NCI-H146 treated with DMSO at 0.1 percent for 48 hours (cell line): ENCODE data around the gene PLCL2.

Experiments
- DNase-seq: peaks from one replicate; lab custom pipeline; 2025; ENCODE audit not compliant: unreplicated experiment; lab: John Stamatoyannopoulos, UW

The PLCL2 gene

DNA sequence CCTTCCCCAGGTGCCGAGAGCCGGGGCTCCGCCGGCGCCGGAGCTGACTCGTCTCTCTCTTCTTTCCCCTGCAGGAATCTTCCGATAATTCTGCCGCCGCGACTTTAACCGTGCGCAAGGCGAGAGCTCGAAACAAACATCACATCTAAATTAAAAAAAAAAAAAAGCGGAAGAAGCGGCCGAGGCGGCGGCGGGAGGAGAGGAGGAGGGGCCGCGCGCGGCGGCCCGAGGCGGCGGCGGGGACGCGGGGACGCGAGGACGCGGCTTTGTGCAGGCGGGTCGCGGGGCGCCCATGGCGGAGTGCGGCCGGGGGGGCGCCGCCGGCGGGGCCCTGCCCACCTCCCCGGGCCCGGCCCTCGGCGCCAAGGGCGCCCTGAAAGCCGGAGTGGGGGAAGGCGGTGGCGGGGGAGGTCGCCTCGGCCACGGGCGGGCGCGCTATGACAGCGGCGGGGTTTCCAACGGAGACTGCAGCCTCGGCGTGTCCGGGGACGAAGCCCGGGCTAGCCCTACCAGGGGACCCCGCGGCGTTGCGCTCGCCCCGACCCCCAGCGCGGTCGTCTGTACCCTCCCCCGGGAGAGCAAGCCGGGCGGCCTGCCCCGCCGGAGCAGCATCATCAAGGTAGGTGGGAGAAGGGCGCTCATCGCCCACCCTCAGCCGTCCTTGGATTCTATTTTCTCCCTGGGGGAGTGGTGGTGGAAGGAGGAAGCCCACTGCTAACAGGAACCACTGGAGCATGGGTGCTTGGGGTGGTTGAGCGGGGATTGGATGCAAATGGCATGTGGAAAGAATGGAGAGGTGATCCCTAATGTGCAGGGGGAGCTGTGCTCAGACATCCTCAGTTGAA is at the start of gene PLCL2:
PLCL2 (plus strand) TSS at position 208 of the 845 bp plus-strand sequence; CDS start at position 293, 85 bp downstream.
- DNase-seq = no peak

GRCh38 chr3:16836505-16837237 is 48.1 kb upstream of the PLCL2 start:
- no peak for DNase-seq

GRCh38 chr3:16837602-16838001 is 47.2 kb upstream of the PLCL2 start:
- DNase-seq = no peak

GRCh38 chr3:16838561-16838960 is 46.2 kb upstream of the PLCL2 start:
- DNase-seq = no peak

DNA sequence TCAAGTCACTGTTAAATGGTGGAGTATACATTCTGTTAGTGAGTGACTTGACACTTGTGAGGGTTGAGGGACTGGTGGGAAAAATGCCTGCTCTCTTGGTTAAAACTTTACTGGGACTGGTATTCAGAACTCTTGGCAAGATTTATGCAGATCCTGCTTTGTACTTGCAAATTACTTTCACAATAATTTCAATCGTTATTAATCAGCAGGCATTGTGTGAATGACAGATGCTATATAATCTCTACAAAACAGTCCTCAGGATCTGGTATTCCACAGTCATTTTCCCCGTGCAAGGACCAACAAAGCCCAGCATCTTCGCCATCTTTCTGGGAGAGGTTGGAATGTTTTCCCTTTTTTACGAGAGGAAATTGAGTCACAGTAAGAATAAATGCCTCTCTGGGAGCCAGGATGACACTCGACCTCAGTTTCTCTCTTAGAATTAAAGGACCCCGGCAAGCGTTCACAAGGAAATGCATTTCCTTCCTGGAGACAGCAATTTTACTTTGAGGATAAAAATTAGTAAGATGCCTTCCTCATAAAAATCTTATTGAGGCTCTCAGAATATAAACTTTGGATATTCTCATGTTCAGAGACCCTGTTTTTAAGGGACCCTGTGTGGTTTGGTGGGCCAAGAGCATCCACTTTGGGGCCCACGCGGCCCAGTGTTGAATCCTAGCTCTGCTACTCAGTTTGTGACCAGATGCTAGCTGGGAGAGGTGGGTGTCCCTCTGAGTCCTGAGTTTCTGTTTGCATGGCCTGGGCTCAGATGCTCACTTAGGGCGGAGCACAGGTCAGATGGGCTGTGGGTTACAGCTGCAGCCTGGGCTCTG is 45.3 kb upstream of the PLCL2 start:
- DNase-seq = no peak

- DNase-seq = no peak
These were observed 44.7 kb upstream of the PLCL2 start for GRCh38 chr3:16840101-16840424.

GRCh38 chr3:16841041-16841753 is 43.6 kb upstream of the PLCL2 start:
- DNase-seq = no peak

- DNase-seq = no peak
These were observed 42.9 kb upstream of the PLCL2 start for GRCh38 chr3:16841904-16842271.

DNA sequence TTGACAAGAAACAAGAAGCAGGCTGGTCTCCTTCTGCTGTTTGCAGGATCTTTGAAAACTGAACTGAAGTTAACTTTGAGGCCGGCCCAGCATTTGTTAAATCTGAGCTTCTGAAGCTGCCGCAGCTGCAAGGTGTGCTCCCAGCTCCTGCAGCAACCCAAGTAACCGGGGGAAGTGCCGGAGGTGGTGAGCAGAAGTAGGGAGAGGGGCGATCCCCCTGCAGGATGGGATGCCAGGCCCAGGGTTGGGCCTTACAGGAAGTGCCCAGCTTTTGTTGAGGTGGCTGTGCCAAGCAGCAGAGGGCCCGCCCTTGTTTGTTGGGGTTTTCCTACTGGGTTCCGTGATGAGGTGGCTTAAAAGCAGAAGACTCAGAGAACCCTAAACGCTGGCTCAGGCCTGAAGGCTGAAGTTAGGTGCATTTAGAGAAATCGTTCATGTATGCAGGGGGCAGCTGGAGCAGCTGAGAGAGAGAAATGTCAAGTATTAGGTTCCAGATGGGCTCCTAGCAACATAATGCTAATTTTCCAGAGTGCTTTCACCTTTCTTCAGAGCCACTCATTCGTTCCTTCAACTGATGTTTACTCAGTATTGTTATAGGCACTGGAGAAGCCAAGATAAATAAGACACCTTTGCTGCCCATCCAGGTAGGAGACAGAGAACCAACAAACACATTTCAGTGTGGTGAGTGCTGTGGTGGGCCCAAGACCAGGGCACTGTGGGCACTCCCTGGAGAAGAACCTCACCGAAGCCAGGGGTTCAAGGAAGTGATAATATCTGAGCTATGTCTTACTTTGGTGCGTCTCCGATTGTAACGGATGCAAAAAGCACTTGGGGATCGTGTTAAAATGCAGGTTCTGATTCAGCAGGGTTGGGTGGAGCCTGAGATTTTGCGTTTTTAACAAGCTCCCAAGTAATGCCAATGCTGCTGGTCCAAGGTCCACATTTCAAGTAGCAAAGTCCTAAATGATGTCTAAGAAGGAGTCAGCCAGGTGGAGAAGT is 42.2 kb upstream of the PLCL2 start:
- DNase-seq = no peak

DNA sequence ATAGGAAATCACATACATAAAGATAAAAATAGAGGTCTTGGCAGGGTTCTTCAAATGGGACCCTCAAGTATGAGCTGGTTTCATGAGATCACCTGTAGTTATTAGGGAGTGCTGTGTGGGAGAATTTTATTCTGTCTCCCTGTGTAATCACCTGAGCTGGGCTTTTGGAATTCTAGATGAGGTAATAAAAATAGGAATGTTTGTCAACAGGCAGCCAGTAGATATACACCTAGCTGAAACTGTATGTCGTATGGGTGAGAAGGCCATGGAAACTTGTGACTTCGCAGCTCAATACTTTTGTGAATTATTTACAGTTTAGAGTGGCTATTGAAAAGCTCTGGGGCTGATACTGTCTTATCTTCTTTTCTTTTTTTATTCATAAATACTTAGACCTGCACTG is 40.5 kb upstream of the PLCL2 start:
- no peak for DNase-seq

DNA sequence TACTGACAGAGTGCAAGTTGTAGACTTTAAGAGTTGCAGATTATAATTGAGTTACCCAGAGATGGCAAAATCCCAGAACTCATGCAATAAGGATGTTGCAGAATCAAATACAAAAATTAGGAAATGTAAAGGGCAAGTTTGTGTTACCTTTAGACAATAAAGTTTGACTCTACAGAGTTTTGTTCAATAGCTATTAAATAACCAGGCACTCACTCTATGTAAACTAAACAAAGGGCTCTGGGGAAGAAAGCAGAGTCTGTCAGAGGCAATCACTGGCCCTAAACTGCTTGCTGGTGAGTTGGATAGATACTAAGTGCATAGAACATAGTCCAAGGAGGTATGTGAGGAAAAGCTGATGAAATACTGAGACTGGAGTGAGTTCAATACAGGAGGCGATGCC is 40.0 kb upstream of the PLCL2 start:
- DNase-seq = no peak

DNA sequence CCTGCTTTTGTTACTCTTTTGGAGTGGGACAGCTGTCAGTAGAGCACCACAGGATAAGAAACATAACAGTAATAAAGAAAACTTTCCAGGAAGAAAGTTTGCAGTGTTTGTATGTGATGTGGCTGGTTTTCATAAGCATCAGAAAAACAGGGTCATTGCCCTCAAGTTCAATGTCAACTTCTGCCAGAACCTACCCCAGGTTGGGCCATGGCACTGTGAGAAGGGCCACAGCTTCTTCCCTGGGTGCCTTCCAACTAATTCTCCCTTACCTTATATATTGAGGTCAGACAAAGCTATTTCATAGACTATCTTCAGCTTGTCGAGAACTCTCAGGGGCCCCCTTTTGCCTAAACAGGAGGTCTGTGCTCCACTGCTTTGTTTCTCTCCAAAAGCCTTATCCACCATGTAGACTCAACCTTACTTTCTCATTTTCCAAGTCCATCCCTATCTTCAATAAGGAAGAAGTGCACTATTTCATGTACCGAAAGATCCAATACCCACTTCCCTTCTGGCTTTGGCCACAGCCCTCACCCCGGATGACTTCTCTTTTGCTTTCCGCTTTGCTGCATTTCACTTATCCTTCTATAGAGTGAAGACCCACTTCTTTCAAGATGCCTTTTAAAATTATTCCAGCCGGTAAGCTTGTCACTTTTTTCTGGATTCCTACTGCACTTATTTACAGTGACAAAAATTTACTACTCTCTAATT is 38.2 kb upstream of the PLCL2 start:
- no peak for DNase-seq

DNA sequence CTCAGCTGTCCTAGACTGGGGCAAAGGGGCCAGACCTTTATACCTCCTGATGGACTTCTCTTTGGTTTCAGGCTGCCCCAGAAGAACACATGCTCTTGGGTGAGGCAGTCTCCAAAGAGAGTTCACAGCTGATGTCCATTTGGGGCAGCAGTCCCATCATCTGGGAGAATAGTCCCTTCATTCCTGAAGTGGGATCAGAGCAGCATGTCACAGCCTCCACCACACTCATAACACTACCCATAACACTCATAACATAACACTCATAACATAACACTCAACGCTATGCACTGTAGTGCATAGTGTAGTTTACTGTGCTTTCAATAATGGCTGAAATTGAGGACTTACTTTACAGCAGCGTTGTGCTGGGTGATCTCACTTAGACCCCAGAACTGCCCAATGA is 36.7 kb upstream of the PLCL2 start:
- DNase-seq = no peak

- DNase-seq = no peak
These were observed 35.5 kb upstream of the PLCL2 start for GRCh38 chr3:16849229-16849628.

- DNase-seq = no peak
These were observed 35.0 kb upstream of the PLCL2 start for GRCh38 chr3:16849795-16850194.

DNA sequence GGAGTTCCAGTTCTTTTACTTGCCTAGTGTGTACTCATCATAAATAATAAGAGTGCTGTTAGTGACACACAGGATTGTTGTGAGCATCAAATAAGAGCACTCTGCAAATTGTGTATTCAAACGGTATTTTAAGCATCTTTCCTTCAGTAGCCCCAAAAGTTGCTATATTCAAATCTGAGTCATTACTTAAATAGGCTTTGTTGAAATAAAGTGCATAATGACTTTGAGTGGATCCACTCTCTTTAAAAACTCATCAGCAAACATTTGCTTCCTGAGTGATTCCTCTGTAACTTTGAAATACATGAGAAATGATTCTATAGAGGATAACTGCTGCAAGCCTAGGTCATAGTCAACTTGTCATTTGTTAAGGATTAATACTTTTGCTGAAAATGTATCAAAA is 29.3 kb upstream of the PLCL2 start:
- no peak for DNase-seq

DNA sequence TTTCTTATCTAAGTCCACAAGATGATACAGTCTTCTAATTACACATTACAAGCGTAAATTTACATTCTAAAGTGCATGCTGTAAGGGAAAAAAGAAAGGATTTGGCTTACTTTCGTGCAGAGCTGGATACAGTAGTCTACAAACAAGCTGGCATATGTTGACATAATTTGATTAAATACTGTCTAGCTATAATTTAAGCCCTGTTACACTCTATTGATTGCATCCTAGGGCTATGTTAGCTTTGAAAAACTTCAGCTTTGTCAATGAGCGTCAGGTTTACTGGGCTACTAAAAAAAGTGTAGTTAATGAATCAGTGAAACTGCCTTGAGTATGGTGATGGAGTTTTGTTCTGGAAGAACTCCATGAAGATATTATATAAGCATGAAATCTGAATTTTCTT is 24.5 kb upstream of the PLCL2 start:
- DNase-seq = no peak

GRCh38 chr3:16861432-16861831 is 23.3 kb upstream of the PLCL2 start:
- DNase-seq = no peak

GRCh38 chr3:16864610-16865313 is 20.0 kb upstream of the PLCL2 start:
- DNase-seq = no peak
